Mesodermal cell (in vitro differentiated cells): Measurements from ENCODE around the gene DAAM1.

ENCODE experiments used
- H3K27ac ChIP-seq: 2 replicates; pipeline ENCODE4 v1.7.0; 2013; ENCODE audit warnings: mild to moderate bottlenecking, low read depth, low read length, moderate library complexity; ENCODE audit not compliant: severe bottlenecking
- H3K36me3 ChIP-seq: 2 replicates; pipeline ENCODE4 v1.7.1; 2013; ENCODE audit warnings: mild to moderate bottlenecking, low read length, moderate library complexity; ENCODE audit not compliant: control insufficient read depth, insufficient read depth
- H3K4me1 ChIP-seq: one replicate; pipeline ENCODE4 v1.7.1; 2013; ENCODE audit warnings: mild to moderate bottlenecking, low read length; ENCODE audit not compliant: insufficient read depth, control insufficient read depth, poor library complexity, severe bottlenecking
- H3K4me3 ChIP-seq: 2 replicates; pipeline ENCODE4 v1.7.0; 2013; ENCODE audit warnings: low read length, control low read depth, mild to moderate bottlenecking; ENCODE audit not compliant: insufficient read depth, poor library complexity, severe bottlenecking; ENCODE audit errors: extremely low read depth
- H3K9me3 ChIP-seq: 2 replicates; pipeline ENCODE4 v1.7.1; 2013; ENCODE audit warnings: mild to moderate bottlenecking, low read length, moderate library complexity; ENCODE audit not compliant: control insufficient read depth
- WGBS, 2 experiments: methylation state at CpG; one replicate each; pipeline ENCODE4 v1.1.5; 2013; ENCODE audit warnings: missing lambda C conversion rate in 2 of 2; ENCODE audit not compliant: insufficient coverage in 2 of 2; 5-methylcytosine and 5-hydroxymethylcytosine counted together

The DAAM1 gene

GRCh38 chr14:59313658-59314608 is 125.5 kb downstream of the DAAM1 start:
- Histone ChIP-seq H3K9me3 (no peaks in the 10 kb centered on the region), H3K4me3 (no peak overlapping the region), H3K27ac (no peak overlapping the region), H3K36me3 (no peaks in the 10 kb centered on the region), H3K4me1 (peaks cover 18% of the 10 kb centered on the region)
- WGBS, 2 experiments: 86 to 100% methylated on average over 1 to 2 of the region's 3 CpGs

DNA sequence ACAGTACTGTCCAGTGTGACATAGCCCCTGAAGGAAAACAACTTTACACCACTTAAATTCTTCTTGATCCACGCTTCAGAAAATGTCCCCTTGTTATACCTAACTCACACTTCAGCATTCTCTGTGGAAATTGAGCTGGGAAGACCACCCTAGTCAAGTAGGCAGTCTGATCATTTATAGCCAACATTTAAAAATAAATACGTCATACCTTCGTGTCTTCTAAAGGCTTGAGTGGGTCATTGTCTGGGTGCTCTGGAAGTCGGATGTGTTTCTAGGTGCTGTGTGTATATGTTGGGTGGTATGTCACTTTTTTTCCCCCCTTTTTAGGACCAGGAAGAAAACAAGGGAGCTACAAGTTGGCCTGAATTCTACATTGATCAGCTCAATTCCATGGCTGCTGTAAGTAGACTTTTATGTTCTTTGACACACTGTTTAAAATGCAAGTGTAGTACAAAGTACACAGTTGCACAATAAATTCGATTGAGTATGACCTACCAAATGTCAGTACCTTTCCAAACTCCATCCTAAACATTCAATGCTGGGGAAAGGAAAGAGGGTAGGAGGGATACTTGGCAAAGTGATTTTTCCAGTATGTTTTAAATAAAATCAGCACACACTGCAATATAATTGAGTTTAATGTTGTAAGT is 126.6 kb downstream of the DAAM1 start:
- H3K36me3 ChIP-seq: no peaks in the 10 kb centered on the region
- WGBS, 2 experiments: 94% methylated on average over 2 of the region's 5 CpGs; no CpG with 5 or more reads in 1 of the 2 experiments
- H3K27ac ChIP-seq: no peak overlapping the region
- no peaks in the 10 kb centered on the region for H3K9me3 ChIP-seq
- H3K4me3 ChIP-seq: no peak overlapping the region
- H3K4me1 ChIP-seq: peaks cover 17% of the 10 kb centered on the region

DNA sequence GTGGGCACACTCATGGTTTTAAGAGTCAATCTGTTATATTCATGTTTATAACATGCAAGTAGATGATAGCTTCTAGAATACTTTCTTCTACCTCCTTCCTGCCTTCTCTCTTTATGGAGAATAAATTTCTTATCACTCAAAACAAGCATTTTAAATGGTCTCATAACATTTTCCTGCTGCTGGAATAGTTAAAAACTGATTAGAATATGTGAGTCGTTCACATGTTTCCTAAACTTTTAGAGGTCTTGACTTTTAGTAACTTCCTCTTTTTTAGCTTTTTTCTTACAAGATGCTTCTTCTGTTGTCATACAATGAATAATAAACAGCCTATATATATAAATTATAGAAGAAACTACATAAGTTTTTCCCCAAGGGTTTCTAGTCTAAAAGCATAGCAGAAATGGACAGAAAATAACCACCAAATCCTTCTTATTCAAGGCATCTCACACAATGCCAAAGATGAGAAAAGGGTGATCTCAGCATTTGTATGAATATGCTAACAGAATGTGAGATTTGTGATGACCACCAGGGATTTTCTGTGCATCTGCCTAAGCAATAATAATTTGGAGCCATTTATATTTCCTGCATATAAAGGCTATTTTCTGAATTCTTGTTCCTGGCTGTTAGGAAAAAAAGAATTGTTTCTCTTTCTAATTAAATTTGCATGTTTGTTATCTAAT is 127.8 kb downstream of the DAAM1 start:
- H3K36me3 ChIP-seq: no peaks in the 10 kb centered on the region
- no peaks in the 10 kb centered on the region for H3K9me3 ChIP-seq
- no peak overlapping the region for H3K27ac ChIP-seq
- no peak overlapping the region for H3K4me3 ChIP-seq
- peaks cover 21% of the 10 kb centered on the region for H3K4me1 ChIP-seq
- WGBS, 2 experiments: no CpG with 5 or more reads among the region's 1 CpG

DNA sequence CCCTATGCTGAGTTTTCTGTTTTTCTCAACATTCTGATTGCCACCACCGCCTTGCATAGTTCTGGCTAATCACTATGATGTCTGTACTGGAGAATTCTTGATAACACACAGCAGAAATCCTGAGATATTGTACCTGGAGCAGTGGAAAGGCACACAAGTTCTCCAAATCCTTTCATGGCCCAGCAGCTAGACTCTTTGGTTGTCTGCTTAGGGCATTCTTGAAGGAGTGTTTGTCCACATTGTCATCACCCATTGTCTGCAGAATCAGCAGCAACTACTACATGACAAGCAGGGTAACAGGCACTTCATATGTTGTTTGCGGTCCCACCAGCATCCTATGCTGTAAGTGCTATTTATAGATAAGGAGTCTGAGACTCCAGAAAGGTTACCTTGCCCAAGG is 128.9 kb downstream of the DAAM1 start:
- Histone ChIP-seq H3K4me1 (peaks cover 26% of the 10 kb centered on the region), H3K36me3 (no peaks in the 10 kb centered on the region), H3K9me3 (no peaks in the 10 kb centered on the region), H3K4me3 (no peak overlapping the region), H3K27ac (no peak overlapping the region)
- WGBS, 2 experiments: 100% methylated on average over 1 to 2 of the region's 2 CpGs

GRCh38 chr14:59317798-59318505 is 129.5 kb downstream of the DAAM1 start:
- Histone ChIP-seq H3K4me1 (peaks cover 26% of the 10 kb centered on the region), H3K9me3 (no peaks in the 10 kb centered on the region), H3K36me3 (peaks cover 4% of the 10 kb centered on the region), H3K4me3 (no peak overlapping the region), H3K27ac (peak overlapping the region; percentile 25)
- WGBS, 2 experiments: 93 to 95% methylated on average over 5 of the region's 5 CpGs

DNA sequence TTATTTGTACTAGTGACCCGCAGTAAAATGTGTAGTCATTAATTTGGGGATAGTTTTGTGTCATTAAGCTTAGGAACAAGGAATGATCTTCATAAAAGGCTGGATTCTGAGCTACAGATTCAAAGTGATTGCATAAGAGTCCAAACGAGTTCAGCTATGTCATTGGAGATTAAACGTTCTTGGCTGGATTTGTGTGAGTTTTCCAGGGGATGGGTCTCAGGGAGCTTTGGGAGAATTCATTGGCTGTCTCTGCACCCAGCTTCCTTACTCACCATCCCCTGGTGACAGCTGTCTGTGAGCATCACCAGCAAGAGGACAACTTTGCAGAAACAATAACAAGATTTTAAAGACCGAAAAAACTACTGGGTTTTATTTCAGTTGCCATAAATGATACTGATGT is 130.4 kb downstream of the DAAM1 start:
- no peak overlapping the region for H3K27ac ChIP-seq
- 93% methylated on average over 3 of the region's 4 CpGs for WGBS, 2 experiments
- H3K9me3 ChIP-seq: no peaks in the 10 kb centered on the region
- H3K4me1 ChIP-seq: peaks cover 29% of the 10 kb centered on the region
- H3K36me3 ChIP-seq: peaks cover 6% of the 10 kb centered on the region
- no peak overlapping the region for H3K4me3 ChIP-seq

- peaks cover 29% of the 10 kb centered on the region for H3K4me1 ChIP-seq
- no peak overlapping the region for H3K27ac ChIP-seq
- H3K9me3 ChIP-seq: no peaks in the 10 kb centered on the region
- H3K36me3 ChIP-seq: peaks cover 12% of the 10 kb centered on the region
- H3K4me3 ChIP-seq: no peak overlapping the region
Observed at GRCh38 chr14:59320361-59320760, 131.9 kb downstream of the DAAM1 start.

DNA sequence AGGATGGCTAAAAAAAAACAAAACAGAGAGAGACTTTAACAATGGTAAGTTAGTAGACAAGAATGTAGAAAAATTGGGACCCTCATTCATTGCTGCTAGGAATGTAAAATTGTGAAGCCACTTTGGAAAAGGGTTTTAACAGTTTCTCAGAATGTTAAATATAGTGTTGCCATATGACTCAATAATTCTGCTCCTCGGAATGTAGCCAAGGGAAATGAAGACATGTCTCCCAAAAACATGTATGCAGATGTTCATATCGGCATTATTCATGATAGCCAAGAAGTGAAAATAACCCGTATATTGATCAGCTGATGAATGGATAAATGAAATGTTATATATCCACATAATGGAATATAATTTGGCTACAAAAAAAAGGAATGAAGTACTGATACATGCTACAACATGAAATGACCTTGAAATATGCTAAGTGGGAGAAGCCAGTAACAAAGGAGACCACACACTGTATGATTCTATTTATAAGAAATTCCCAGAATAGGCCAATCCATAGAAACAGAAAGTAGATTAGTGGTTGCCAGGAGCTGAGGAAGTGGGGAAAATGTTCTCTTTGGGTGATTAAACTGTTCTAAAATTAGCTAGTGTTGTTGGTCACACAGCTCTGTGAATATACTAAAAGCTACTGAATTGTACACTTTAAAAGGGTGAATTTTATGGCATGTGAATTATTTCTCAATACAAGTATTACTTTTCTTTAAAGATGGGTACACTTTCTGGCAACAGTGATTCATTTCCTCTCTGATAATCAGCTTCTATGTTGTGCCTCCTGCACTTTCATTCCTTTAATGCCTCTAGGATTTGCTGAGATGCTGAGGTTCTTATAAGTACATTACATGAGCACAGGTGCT is 132.5 kb downstream of the DAAM1 start:
- Histone ChIP-seq H3K9me3 (no peaks in the 10 kb centered on the region), H3K4me1 (peaks cover 29% of the 10 kb centered on the region), H3K27ac (peak overlapping the region; percentile 60), H3K36me3 (peaks cover 18% of the 10 kb centered on the region), H3K4me3 (no peak overlapping the region)
- WGBS, 2 experiments: 93 to 95% methylated on average over 2 of the region's 3 CpGs

GRCh38 chr14:59321626-59321949 is 133.1 kb downstream of the DAAM1 start:
- Histone ChIP-seq H3K27ac (peak overlapping the region; percentile 60), H3K4me1 (peaks cover 29% of the 10 kb centered on the region), H3K4me3 (no peak overlapping the region), H3K9me3 (no peaks in the 10 kb centered on the region), H3K36me3 (peaks cover 24% of the 10 kb centered on the region)
- 100% methylated on average over 1 of the region's 3 CpGs; no CpG with 5 or more reads in 1 of the 2 experiments for WGBS, 2 experiments

- Histone ChIP-seq H3K36me3 (peaks cover 41% of the 10 kb centered on the region), H3K4me1 (peaks cover 11% of the 10 kb centered on the region), H3K9me3 (no peaks in the 10 kb centered on the region), H3K27ac (no peak overlapping the region), H3K4me3 (no peak overlapping the region)
- 100% methylated on average over 2 of the region's 2 CpGs for WGBS, 2 experiments
Observed at GRCh38 chr14:59325906-59326305, 137.4 kb downstream of the DAAM1 start.
